HEK293 (cell line): ENCODE results near the gene TATDN2.

Experiments used
- CTCF ChIA-PET: fragments of 350-600 bp; formaldehyde crosslinking; extraction: SDS; loops from one replicate; lab custom pipeline; 2021; ENCODE audit warnings: antibody characterized with exemption; lab: Yijun Ruan, JAX
- POLR2A ChIA-PET: fragments of 300-600 bp; formaldehyde crosslinking; extraction: SDS; loops from one replicate; lab custom pipeline; 2020; ENCODE audit warnings: antibody characterized with exemption, inconsistent platforms; lab: Yijun Ruan, JAX
- H3K27ac ChIP-seq: fragments of 200-500 bp; sonication (Bioruptor generic); 2 replicates; pipeline ENCODE4 v1.5.1; 2014; ENCODE audit warnings: low read depth, low read length, control low read depth, inconsistent platforms; ENCODE audit errors: extremely low read depth
- H3K36me3 ChIP-seq, 2 experiments: fragments of 200-500 bp in 1 of 2; sonication (Bioruptor generic) in 1 of 2; 1 replicate in 1 of 2; 2 replicates in 1 of 2; pipeline ENCODE4 v1.5.1; 2014 to 2017; ENCODE audit warnings: inconsistent platforms in 2 of 2, low read length in 2 of 2; ENCODE audit not compliant: control insufficient read depth in 2 of 2, insufficient read depth in 1 of 2
- H3K4me1 ChIP-seq: fragments of 200-500 bp; sonication (Bioruptor generic); 2 replicates; pipeline ENCODE4 v1.5.1; 2014; ENCODE audit warnings: mild to moderate bottlenecking, low read length, inconsistent platforms; ENCODE audit not compliant: control insufficient read depth, insufficient read depth
- H3K4me3 ChIP-seq: 2 replicates; pipeline ENCODE4 v1.5.1; 2011; ENCODE audit warnings: low read depth, mild to moderate bottlenecking, control low read depth, low read length, moderate library complexity
- H3K9me3 ChIP-seq: fragments of 200-500 bp; sonication (Bioruptor generic); 2 replicates; pipeline ENCODE4 v1.5.1; 2014; ENCODE audit warnings: low read depth, low read length, inconsistent platforms; ENCODE audit not compliant: control insufficient read depth, insufficient read depth
- MYNN ChIP-seq: fragments of 450-650 bp; formaldehyde crosslinking; IDR thresholded peaks from 2 replicates; pipeline ENCODE4 v1.5.1; 2016; ENCODE audit warnings: missing biosample characterization, missing genetic modification characterization, borderline replicate concordance
- SP3 ChIP-seq: fragments of 450-650 bp; formaldehyde crosslinking; IDR thresholded peaks from 2 replicates; pipeline ENCODE4 v1.5.1; 2016; ENCODE audit warnings: missing biosample characterization, missing genetic modification characterization
- TCF7L2 ChIP-seq: IDR thresholded peaks from 2 replicates; pipeline ENCODE4 v1.6.1; 2011; ENCODE audit warnings: low read depth, mild to moderate bottlenecking, inconsistent platforms, low read length, moderate library complexity, borderline replicate concordance
- ZNF133 ChIP-seq: fragments of 450-650 bp; formaldehyde crosslinking; IDR thresholded peaks from 2 replicates; pipeline ENCODE4 v1.5.1; 2016; ENCODE audit warnings: missing biosample characterization, missing genetic modification characterization
- ZNF138 ChIP-seq: fragments of 450-650 bp; formaldehyde crosslinking; IDR thresholded peaks from 2 replicates; pipeline ENCODE4 v1.5.1; 2016; ENCODE audit warnings: missing biosample characterization, missing genetic modification characterization, borderline replicate concordance
- ZNF140 ChIP-seq: fragments of 450-650 bp; formaldehyde crosslinking; IDR thresholded peaks from 2 replicates; pipeline ENCODE4 v1.5.1; 2016; ENCODE audit warnings: missing biosample characterization, missing genetic modification characterization
- ZNF19 ChIP-seq: fragments of 450-650 bp; formaldehyde crosslinking; IDR thresholded peaks from 2 replicates; pipeline ENCODE4; 2016; ENCODE audit warnings: missing biosample characterization, missing genetic modification characterization, low read depth
- ZNF221 ChIP-seq: fragments of 450-650 bp; formaldehyde crosslinking; IDR thresholded peaks from 2 replicates; pipeline ENCODE4 v1.5.1; 2017; ENCODE audit warnings: missing biosample characterization, missing genetic modification characterization, borderline replicate concordance
- ZNF248 ChIP-seq: fragments of 450-650 bp; formaldehyde crosslinking; IDR thresholded peaks from 2 replicates; pipeline ENCODE4 v1.5.1; 2017; ENCODE audit warnings: missing biosample characterization, missing genetic modification characterization
- ZNF266 ChIP-seq: fragments of 450-650 bp; formaldehyde crosslinking; IDR thresholded peaks from 2 replicates; pipeline ENCODE4 v1.5.1; 2016; ENCODE audit warnings: missing biosample characterization, missing genetic modification characterization, low read depth
- ZNF423 ChIP-seq: fragments of 450-650 bp; formaldehyde crosslinking; IDR thresholded peaks from 2 replicates; pipeline ENCODE4 v1.5.1; 2016; ENCODE audit warnings: missing biosample characterization, missing genetic modification characterization
- ZNF514 ChIP-seq: fragments of 450-650 bp; formaldehyde crosslinking; IDR thresholded peaks from 2 replicates; pipeline ENCODE4 v1.5.1; 2016; ENCODE audit warnings: missing biosample characterization, missing genetic modification characterization
- ZNF560 ChIP-seq: fragments of 450-650 bp; formaldehyde crosslinking; IDR thresholded peaks from 2 replicates; pipeline ENCODE4 v1.5.1; 2017; ENCODE audit warnings: missing biosample characterization, missing genetic modification characterization, borderline replicate concordance
- ZNF561 ChIP-seq: fragments of 450-650 bp; IDR thresholded peaks from 2 replicates; pipeline ENCODE4 v1.5.1; 2018; ENCODE audit warnings: missing biosample characterization, missing genetic modification characterization, borderline replicate concordance
- ZNF571 ChIP-seq: fragments of 450-650 bp; formaldehyde crosslinking; IDR thresholded peaks from 2 replicates; pipeline ENCODE4 v1.5.0; 2017; ENCODE audit warnings: missing biosample characterization, missing genetic modification characterization
- ZNF621 ChIP-seq: fragments of 450-650 bp; formaldehyde crosslinking; IDR thresholded peaks from 2 replicates; pipeline ENCODE4 v1.5.1; 2017; ENCODE audit warnings: missing biosample characterization, missing genetic modification characterization
- ZNF624 ChIP-seq: fragments of 450-650 bp; formaldehyde crosslinking; IDR thresholded peaks from 2 replicates; pipeline ENCODE4 v1.5.1; 2017; ENCODE audit warnings: missing biosample characterization, missing genetic modification characterization
- ZNF629 ChIP-seq: fragments of 450-650 bp; formaldehyde crosslinking; IDR thresholded peaks from 2 replicates; pipeline ENCODE4 v1.5.1; 2017; ENCODE audit warnings: missing biosample characterization, missing genetic modification characterization
- ZNF776 ChIP-seq: fragments of 450-650 bp; formaldehyde crosslinking; IDR thresholded peaks from 2 replicates; pipeline ENCODE4 v1.5.0; 2017; ENCODE audit warnings: missing biosample characterization, missing genetic modification characterization, borderline replicate concordance
- ZNF785 ChIP-seq: fragments of 450-650 bp; formaldehyde crosslinking; IDR thresholded peaks from 2 replicates; pipeline ENCODE4 v1.5.1; 2016; ENCODE audit warnings: missing biosample characterization, missing genetic modification characterization
- ZNF837 ChIP-seq: fragments of 450-650 bp; formaldehyde crosslinking; IDR thresholded peaks from 2 replicates; pipeline ENCODE4 v1.5.1; 2016; ENCODE audit warnings: missing biosample characterization, missing genetic modification characterization
- ZNF843 ChIP-seq: fragments of 450-650 bp; formaldehyde crosslinking; IDR thresholded peaks from 2 replicates; pipeline ENCODE4 v1.5.1; 2016; ENCODE audit warnings: missing biosample characterization, missing genetic modification characterization
- TF ChIP-seq, protein P1 (sequence below): fragments of 450-650 bp; formaldehyde crosslinking; IDR thresholded peaks from 2 replicates; pipeline ENCODE4 v1.5.1; 2016; ENCODE audit warnings: missing biosample characterization, missing genetic modification characterization, borderline replicate concordance
- TF ChIP-seq, protein P2 (sequence below): fragments of 450-650 bp; formaldehyde crosslinking; IDR thresholded peaks from 2 replicates; pipeline ENCODE4; 2016; ENCODE audit warnings: missing biosample characterization, missing genetic modification characterization

TATDN2 gene

DNA sequence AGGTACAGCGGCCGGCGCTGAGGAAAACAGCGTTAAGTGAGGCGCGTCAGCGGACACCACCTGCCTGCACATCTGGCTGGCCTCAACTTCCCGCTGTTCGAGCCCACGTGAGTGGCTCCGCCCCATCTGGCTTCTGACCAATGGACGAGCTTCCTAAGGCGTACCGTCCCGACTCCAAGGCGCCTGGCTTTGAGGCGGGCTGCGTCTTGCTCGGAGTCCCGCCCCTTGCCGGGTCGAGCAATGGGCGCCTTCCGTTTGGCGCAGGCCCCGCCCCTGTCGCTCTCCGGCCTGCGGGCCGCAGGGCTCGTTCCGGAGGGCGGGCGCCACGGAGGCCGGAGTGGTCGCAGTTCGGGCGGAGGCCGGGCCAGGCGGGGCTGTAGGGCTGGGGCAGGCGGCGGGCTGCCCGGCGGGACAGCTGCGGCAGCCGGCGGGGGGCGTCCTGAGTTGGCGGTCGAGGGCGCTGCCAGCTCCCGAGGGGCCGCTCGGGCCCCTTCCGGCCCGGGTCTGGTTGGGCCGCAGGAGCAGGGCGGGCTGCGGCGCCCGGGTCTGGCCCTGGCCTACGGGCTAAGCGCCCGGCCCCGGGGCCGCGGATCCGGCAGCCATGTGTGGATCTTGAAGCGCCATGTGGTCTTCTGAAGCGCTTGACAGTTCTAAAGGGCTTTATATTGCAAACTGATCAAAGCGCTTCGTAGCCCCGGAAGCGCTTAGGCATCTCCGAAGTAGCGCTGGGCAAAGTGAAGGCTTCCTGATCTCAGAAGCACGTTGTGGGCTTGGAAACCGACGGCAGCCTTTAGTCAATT is at the start of gene TATDN2 (continued):
- TF ChIP-seq ZNF843: no peak
- TF ChIP-seq ZNF837: no peak
- TF ChIP-seq SP3 (tag by site-specific recombination): peak; percentile 88
- no peak for TF ChIP-seq ZNF133 (tag by site-specific recombination)
- TF ChIP-seq, all 188 proteins: peak for 28

- ChIA-PET POLR2A (no interaction called here), CTCF (no interaction called here)
- H3K9me3 ChIP-seq: no peaks in the 10 kb centered on the region
- no peak overlapping the region for H3K4me3 ChIP-seq
- H3K4me1 ChIP-seq: no peaks in the 10 kb centered on the region
- no peak overlapping the region for H3K27ac ChIP-seq
- H3K36me3 ChIP-seq: no peaks in the 10 kb centered on the region
- no peak for TF ChIP-seq ZNF221
- TF ChIP-seq, protein P1, sequence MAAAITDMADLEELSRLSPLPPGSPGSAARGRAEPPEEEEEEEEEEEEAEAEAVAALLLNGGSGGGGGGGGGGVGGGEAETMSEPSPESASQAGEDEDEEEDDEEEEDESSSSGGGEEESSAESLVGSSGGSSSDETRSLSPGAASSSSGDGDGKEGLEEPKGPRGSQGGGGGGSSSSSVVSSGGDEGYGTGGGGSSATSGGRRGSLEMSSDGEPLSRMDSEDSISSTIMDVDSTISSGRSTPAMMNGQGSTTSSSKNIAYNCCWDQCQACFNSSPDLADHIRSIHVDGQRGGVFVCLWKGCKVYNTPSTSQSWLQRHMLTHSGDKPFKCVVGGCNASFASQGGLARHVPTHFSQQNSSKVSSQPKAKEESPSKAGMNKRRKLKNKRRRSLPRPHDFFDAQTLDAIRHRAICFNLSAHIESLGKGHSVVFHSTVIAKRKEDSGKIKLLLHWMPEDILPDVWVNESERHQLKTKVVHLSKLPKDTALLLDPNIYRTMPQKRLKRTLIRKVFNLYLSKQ (tag by site-specific recombination): no peak
- no peak for TF ChIP-seq ZNF560 (tag by site-specific recombination)
- no peak for TF ChIP-seq ZNF19 (tag by site-specific recombination)
- no peak for TF ChIP-seq ZNF561
- peak; percentile 53 for TF ChIP-seq ZNF629 (tag by site-specific recombination)
- no peak for TF ChIP-seq ZNF423 (tag by site-specific recombination)
- TF ChIP-seq ZNF624 (tag by site-specific recombination): no peak
- no peak for TF ChIP-seq ZNF140 (tag by site-specific recombination)
- TF ChIP-seq, all 188 proteins: peak for 1
These were observed 49.3 kb upstream of the TATDN2 start for GRCh38 chr3:10198761-10199649.

GRCh38 chr3:10204921-10205320 is 43.3 kb upstream of the TATDN2 start:
- Histone ChIP-seq H3K36me3 (no peaks in the 10 kb centered on the region; a peak in 1 of 3 replicates), H3K9me3 (no peaks in the 10 kb centered on the region), H3K4me1 (no peaks in the 10 kb centered on the region), H3K4me3 (no peak overlapping the region), H3K27ac (no peak overlapping the region)
- TF ChIP-seq ZNF776 (tag by site-specific recombination) (no peak), ZNF561 (no peak), ZNF138 (tag by site-specific recombination) (no peak), ZNF621 (tag by site-specific recombination) (no peak), ZNF248 (tag by site-specific recombination) (no peak), ZNF785 (no peak), ZNF514 (tag by site-specific recombination) (no peak), MYNN (tag by site-specific recombination) (no peak), TCF7L2 (no peak), ZNF571 (tag by site-specific recombination) (no peak), ZNF266 (tag by site-specific recombination) (no peak)
- TF ChIP-seq, protein P2, sequence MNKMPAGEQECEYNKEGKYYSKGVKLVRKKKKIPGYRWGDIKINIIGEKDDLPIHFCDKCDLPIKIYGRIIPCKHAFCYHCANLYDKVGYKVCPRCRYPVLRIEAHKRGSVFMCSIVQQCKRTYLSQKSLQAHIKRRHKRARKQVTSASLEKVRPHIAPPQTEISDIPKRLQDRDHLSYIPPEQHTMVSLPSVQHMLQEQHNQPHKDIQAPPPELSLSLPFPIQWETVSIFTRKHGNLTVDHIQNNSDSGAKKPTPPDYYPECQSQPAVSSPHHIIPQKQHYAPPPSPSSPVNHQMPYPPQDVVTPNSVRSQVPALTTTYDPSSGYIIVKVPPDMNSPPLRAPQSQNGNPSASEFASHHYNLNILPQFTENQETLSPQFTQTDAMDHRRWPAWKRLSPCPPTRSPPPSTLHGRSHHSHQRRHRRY (tag by site-specific recombination): no peak
- POLR2A ChIA-PET: no interaction called here
- CTCF ChIA-PET: no interaction called here
